ENCODE data around the gene DLGAP1.

DLGAP1 gene

GRCh38 chr18:3468066-3468705 is 986.9 kb downstream of the DLGAP1 start:
- TF ChIP-seq CTCF (IDR thresholded peaks at IDR 0.05; ENCODE audit: low read depth, low read length): peak; percentile 7
- H3K4me3 ChIP-seq (replicated peaks in 1 of 2; ENCODE audit: low read depth in 2 of 2, low read length in 2 of 2): no peak overlapping the region
- DNase-seq (ENCODE audit: low read depth in 2 of 2): no peak

DNA sequence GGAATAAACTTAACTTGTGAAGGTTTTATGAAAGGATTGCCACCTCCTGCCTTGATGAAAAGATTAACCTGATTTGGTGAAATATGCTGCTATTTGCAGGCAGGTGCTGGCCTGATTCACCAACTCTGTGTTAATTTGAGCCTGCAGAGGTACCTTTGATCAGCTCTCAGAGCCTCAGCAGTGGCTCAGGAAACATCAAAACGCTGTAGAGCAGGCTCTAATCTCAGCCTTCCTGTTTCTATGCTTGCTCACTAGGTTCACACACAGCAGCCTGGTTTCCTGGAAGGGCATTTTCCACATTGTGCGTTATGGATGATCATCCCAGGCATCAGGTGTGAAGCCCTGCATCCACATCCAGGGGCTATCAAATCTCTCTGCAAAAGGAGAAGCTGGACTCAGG is 988.2 kb downstream of the DLGAP1 start:
- no peak for TF ChIP-seq CTCF (IDR thresholded peaks at IDR 0.05; ENCODE audit: low read depth, low read length)

DNA sequence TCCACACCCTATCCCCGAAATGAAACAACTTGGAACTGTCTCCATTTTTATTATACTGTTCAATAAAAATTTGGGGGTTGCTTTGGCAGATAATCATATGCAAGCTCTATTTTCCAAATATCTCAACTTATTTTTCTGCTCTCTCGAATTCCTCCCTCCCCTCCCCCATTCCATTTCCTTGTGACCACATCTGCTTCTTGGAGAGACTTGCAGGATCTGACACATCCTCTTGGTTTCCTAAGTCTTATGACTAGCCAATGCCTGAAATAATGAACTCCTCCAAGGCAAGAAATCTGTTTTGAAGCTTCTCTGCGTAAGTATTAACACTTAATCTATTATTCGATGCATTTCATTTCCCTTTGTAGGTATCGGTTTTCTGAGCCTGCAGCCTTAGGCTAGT is 989.1 kb downstream of the DLGAP1 start:
- no peak overlapping the region for H3K4me3 ChIP-seq (replicated peaks in 1 of 2; ENCODE audit: low read depth in 2 of 2, low read length in 2 of 2)
- peak; percentile 90 to 94 for DNase-seq (ENCODE audit: low read depth in 2 of 2)
- TF ChIP-seq CTCF (IDR thresholded peaks at IDR 0.05; ENCODE audit: low read depth, low read length): no peak

More for the DNA sequence above, 988.2 kb downstream of the DLGAP1 start:
- H3K4me3 ChIP-seq (replicated peaks in 1 of 2; ENCODE audit: low read depth in 2 of 2, low read length in 2 of 2): no peak overlapping the region
- no peak for DNase-seq (ENCODE audit: low read depth in 2 of 2)

DNA sequence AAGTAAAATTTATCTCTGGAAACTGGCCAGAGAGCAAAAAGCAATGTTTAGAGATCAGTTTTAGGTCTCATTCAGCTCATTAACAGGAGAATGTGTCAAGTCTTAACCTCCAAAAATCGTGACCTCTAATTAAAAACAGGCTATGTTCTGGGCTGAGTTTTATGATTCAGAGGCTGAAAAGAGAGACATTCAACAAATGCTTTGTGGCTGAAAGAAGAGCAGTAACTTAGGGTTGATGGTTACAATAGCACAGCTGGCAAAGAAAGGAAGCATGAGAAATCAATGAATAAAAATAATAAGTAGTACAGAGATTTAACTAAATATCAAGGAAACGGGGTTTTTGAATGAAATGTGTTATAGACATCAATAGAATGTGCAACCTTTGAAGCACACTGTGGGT is 992.1 kb downstream of the DLGAP1 start:
- H3K4me3 ChIP-seq (replicated peaks in 1 of 2; ENCODE audit: low read depth in 2 of 2, low read length in 2 of 2): no peak overlapping the region
- no peak for TF ChIP-seq CTCF (IDR thresholded peaks at IDR 0.05; ENCODE audit: low read depth, low read length)
- peak in 1 of 2 donors; percentile 54 for DNase-seq (ENCODE audit: low read depth in 2 of 2)

DNA sequence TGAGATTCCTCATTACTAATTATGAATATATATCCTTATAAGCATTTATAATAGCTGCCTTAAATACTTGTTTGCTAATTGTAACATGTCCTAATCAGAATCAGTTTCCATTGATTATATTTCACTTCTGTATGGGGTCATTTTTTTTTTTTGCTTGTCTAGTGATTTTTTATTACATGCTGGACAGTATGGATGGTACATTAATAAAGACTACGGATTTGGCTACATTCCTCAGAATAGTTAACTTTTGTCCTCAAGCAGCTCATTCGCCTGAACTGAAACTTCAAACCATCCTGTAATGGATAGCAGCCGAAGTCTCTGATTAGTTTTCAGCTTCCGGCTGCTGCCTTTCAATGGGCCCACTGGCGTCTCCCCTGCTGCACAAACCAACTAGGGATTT is 993.4 kb downstream of the DLGAP1 start:
- no peak overlapping the region for H3K4me3 ChIP-seq (replicated peaks in 1 of 2; ENCODE audit: low read depth in 2 of 2, low read length in 2 of 2)
- TF ChIP-seq CTCF (IDR thresholded peaks at IDR 0.05; ENCODE audit: low read depth, low read length): no peak
- DNase-seq (ENCODE audit: low read depth in 2 of 2): no peak

DNA sequence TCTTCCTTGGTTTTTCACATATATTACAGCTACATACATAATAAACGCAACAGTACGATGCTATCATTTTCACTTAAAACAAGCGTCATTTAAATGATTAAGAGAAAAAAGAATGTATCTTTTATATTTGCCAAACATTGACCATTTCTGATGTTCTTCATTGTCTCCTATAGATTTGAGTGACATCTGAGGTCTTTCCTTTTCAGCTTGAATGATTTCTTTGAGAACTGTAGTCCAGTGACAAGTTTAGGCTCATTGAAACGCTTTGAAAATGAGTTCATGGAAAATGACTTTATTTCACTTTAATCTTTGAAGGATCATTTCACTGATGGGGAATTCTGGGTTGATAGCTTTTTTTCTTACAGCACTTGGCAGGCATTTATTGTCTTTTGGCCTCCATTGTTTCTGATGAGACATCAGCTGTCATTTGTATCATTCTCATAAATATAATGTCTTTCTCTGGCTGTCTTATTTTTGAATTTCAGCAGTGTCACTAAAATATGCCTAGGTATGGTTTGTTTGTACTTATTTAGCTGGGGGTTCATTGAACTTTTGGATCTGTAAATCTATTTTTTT is 994.2 kb downstream of the DLGAP1 start:
- no peak for DNase-seq (ENCODE audit: low read depth in 2 of 2)
- no peak overlapping the region for H3K4me3 ChIP-seq (replicated peaks in 1 of 2; ENCODE audit: low read depth in 2 of 2, low read length in 2 of 2)

More for the DNA sequence above, 994.2 kb downstream of the DLGAP1 start:
- no peak for TF ChIP-seq CTCF (IDR thresholded peaks at IDR 0.05; ENCODE audit: low read depth, low read length)
